SK-N-SH treated with all-trans-retinoic acid at 6 μM for 48 hours (cell line): ENCODE data around the gene CTH.

Experiments used
- ATAC-seq: fragments of 200-7000 bp; cut with Tn5 transposase; 3 replicates; pipeline ENCODE4 v1.9.1; 2020; ENCODE audit warnings: mild to moderate bottlenecking, moderate library complexity
- ARNTL ChIP-seq: fragments of 450-650 bp; formaldehyde crosslinking; IDR thresholded peaks from 2 replicates; pipeline ENCODE4 v1.5.0; 2020; ENCODE audit warnings: low read depth, mild to moderate bottlenecking, moderate library complexity, borderline replicate concordance
- BACH2 ChIP-seq: fragments of 250-450 bp; sonication (Bioruptor Pico); IDR thresholded peaks from 2 replicates; pipeline ENCODE4 v1.9.0; 2021; ENCODE audit warnings: mild to moderate bottlenecking, borderline replicate concordance
- CREB5 ChIP-seq: fragments of 250-450 bp; sonication (Bioruptor Pico); IDR thresholded peaks from 2 replicates; pipeline ENCODE4 v1.5.1; 2020; ENCODE audit warnings: low read depth, mild to moderate bottlenecking, moderate library complexity
- CSDC2 ChIP-seq: fragments of 250-450 bp; sonication (Bioruptor Pico); IDR thresholded peaks from 2 replicates; pipeline ENCODE4 v1.5.0; 2020; ENCODE audit warnings: mild to moderate bottlenecking, moderate library complexity
- ESRRG ChIP-seq: fragments of 250-450 bp; sonication (Bioruptor Pico); IDR thresholded peaks from 2 replicates; pipeline ENCODE4 v1.6.1; 2021; ENCODE audit warnings: mild to moderate bottlenecking
- GLIS3 ChIP-seq: fragments of 250-450 bp; sonication (Bioruptor Pico); IDR thresholded peaks from 2 replicates; pipeline ENCODE4 v1.5.0; 2020; ENCODE audit warnings: mild to moderate bottlenecking, moderate library complexity
- ISL1 ChIP-seq: fragments of 250-450 bp; sonication (Bioruptor Pico); IDR thresholded peaks from 2 replicates; pipeline ENCODE4 v2.1.2; 2022; ENCODE audit warnings: mild to moderate bottlenecking, moderate library complexity
- OSR1 ChIP-seq: fragments of 250-450 bp; sonication (Bioruptor Pico); IDR thresholded peaks from 2 replicates; pipeline ENCODE4 v1.8.0; 2022; ENCODE audit warnings: moderate library complexity, mild to moderate bottlenecking, inconsistent platforms
- PPARA ChIP-seq: fragments of 250-450 bp; sonication (Bioruptor Pico); IDR thresholded peaks from 2 replicates; pipeline ENCODE4 v1.5.0; 2020; ENCODE audit warnings: mild to moderate bottlenecking, borderline replicate concordance
- RARB ChIP-seq: fragments of 250-450 bp; sonication (Bioruptor Pico); IDR thresholded peaks from 2 replicates; pipeline ENCODE4 v1.8.0; 2021; ENCODE audit warnings: mild to moderate bottlenecking, moderate library complexity
- SNAI2 ChIP-seq: fragments of 250-450 bp; sonication (Bioruptor Pico); IDR thresholded peaks from 2 replicates; pipeline ENCODE4 v1.5.0; 2020; ENCODE audit warnings: mild to moderate bottlenecking, moderate library complexity
- TCF4 ChIP-seq: fragments of 250-450 bp; sonication (Bioruptor Pico); IDR thresholded peaks from 2 replicates; pipeline ENCODE4 v1.8.0; 2021; ENCODE audit warnings: mild to moderate bottlenecking, moderate library complexity, borderline replicate concordance
- TOX ChIP-seq: fragments of 250-450 bp; sonication (Bioruptor Pico); IDR thresholded peaks from 2 replicates; pipeline ENCODE4 v1.8.0; 2021; ENCODE audit warnings: mild to moderate bottlenecking, moderate library complexity, borderline replicate concordance
- TSHZ2 ChIP-seq: fragments of 250-450 bp; sonication (Bioruptor Pico); IDR thresholded peaks from 2 replicates; pipeline ENCODE4 v1.5.0; 2020; ENCODE audit warnings: mild to moderate bottlenecking, moderate library complexity
- ZC3H10 ChIP-seq: fragments of 250-450 bp; sonication (Bioruptor Pico); IDR thresholded peaks from 2 replicates; pipeline ENCODE4 v1.5.1; 2021; ENCODE audit warnings: mild to moderate bottlenecking, moderate library complexity
- ZFP3 ChIP-seq: fragments of 250-450 bp; sonication (Bioruptor Pico); IDR thresholded peaks from 2 replicates; pipeline ENCODE4 v1.5.0; 2020; ENCODE audit warnings: mild to moderate bottlenecking, moderate library complexity
- ZFP30 ChIP-seq: fragments of 450-650 bp; formaldehyde crosslinking; IDR thresholded peaks from 2 replicates; pipeline ENCODE4 v1.5.0; 2022; ENCODE audit warnings: mild to moderate bottlenecking, moderate library complexity
- ZNF565 ChIP-seq: fragments of 450-650 bp; formaldehyde crosslinking; conservative IDR thresholded peaks from 2 replicates; pipeline ENCODE4 v1.5.0; 2020; ENCODE audit warnings: low read depth, mild to moderate bottlenecking, moderate library complexity
- ZNF70 ChIP-seq: fragments of 450-650 bp; formaldehyde crosslinking; IDR thresholded peaks from 2 replicates; pipeline ENCODE4 v1.5.0; 2020; ENCODE audit warnings: mild to moderate bottlenecking, moderate library complexity
- ZNF8 ChIP-seq: fragments of 450-650 bp; formaldehyde crosslinking; IDR thresholded peaks from 2 replicates; pipeline ENCODE4 v1.5.0; 2020; ENCODE audit warnings: mild to moderate bottlenecking, moderate library complexity
- TF ChIP-seq, protein P1 (sequence below): fragments of 250-450 bp; sonication (Bioruptor Pico); IDR thresholded peaks from 2 replicates; pipeline ENCODE4 v1.8.0; 2020; ENCODE audit warnings: mild to moderate bottlenecking, moderate library complexity, borderline replicate concordance
- TF ChIP-seq, protein P2 (sequence below): fragments of 250-450 bp; sonication (Bioruptor Pico); IDR thresholded peaks from 2 replicates; pipeline ENCODE4 v1.8.0; 2021; ENCODE audit warnings: low read depth, mild to moderate bottlenecking, moderate library complexity, borderline replicate concordance

CTH gene

DNA sequence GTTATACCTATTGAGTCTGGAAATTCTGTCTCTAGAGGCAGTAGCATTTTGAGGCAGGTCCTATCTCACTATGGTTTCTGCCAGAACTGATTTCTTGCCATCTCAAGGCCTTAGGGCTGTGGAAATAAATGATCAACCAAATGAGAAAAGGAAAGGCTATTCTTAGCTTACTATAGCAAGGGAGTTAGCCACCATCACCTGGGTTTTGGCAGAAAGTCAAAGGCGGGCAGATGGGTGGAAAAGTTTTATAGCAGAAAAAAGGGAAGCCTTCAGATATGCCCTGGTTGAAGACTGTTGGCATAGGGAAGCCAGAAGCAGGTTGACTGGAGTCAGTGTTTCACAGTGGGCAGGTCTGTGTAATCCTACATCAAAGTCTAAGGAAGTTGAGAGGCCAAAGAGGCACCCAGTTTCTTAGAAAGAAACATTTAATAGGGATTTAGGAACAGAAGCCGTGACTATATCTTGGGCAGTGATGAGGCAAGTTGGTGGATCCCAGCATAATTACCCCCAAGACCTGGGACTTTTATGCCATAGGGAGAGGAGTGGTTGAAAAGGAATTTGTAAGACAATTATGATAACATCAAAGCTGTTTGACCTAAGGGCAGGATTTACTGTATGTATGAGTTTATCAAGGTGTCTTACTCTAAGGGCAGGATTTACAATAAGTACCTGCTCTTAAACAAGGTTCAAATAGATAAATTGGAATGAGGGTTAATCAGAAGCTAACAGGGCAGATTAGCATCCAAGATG, 29.7 kb downstream of the CTH start:
- TF ChIP-seq ARNTL (CRISPR knock-in tag) = no peak
- TF ChIP-seq ZFP30 = no peak
- TF ChIP-seq RARB = no peak
- TF ChIP-seq TOX (CRISPR knock-in tag) = no peak
- no peak for TF ChIP-seq OSR1 (CRISPR knock-in tag)
- no peak for TF ChIP-seq ZNF8 (CRISPR knock-in tag)
- no peak for TF ChIP-seq ZNF565 (CRISPR knock-in tag)
- no peak for TF ChIP-seq PPARA (CRISPR knock-in tag)
- no peak for TF ChIP-seq ESRRG (CRISPR knock-in tag)
- no peak for TF ChIP-seq ZC3H10
- TF ChIP-seq SNAI2 (CRISPR knock-in tag) = no peak
- no peak for TF ChIP-seq TSHZ2
- TF ChIP-seq GLIS3 (CRISPR knock-in tag) = no peak
- TF ChIP-seq, protein P1, sequence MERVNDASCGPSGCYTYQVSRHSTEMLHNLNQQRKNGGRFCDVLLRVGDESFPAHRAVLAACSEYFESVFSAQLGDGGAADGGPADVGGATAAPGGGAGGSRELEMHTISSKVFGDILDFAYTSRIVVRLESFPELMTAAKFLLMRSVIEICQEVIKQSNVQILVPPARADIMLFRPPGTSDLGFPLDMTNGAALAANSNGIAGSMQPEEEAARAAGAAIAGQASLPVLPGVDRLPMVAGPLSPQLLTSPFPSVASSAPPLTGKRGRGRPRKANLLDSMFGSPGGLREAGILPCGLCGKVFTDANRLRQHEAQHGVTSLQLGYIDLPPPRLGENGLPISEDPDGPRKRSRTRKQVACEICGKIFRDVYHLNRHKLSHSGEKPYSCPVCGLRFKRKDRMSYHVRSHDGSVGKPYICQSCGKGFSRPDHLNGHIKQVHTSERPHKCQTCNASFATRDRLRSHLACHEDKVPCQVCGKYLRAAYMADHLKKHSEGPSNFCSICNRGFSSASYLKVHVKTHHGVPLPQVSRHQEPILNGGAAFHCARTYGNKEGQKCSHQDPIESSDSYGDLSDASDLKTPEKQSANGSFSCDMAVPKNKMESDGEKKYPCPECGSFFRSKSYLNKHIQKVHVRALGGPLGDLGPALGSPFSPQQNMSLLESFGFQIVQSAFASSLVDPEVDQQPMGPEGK = no peak
- TF ChIP-seq ISL1 (CRISPR knock-in tag) = no peak
- no peak for TF ChIP-seq TCF4
- TF ChIP-seq CSDC2 (CRISPR knock-in tag) = no peak
- TF ChIP-seq, protein P2, sequence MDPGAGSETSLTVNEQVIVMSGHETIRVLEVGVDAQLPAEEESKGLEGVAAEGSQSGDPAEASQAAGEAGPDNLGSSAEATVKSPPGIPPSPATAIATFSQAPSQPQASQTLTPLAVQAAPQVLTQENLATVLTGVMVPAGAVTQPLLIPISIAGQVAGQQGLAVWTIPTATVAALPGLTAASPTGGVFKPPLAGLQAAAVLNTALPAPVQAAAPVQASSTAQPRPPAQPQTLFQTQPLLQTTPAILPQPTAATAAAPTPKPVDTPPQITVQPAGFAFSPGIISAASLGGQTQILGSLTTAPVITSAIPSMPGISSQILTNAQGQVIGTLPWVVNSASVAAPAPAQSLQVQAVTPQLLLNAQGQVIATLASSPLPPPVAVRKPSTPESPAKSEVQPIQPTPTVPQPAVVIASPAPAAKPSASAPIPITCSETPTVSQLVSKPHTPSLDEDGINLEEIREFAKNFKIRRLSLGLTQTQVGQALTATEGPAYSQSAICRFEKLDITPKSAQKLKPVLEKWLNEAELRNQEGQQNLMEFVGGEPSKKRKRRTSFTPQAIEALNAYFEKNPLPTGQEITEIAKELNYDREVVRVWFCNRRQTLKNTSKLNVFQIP (CRISPR knock-in tag) = no peak
- no peak for TF ChIP-seq BACH2 (CRISPR knock-in tag)
- TF ChIP-seq, all 23 proteins: peak for 0
- no peak for ATAC-seq

GRCh38 chr1:70441392-70442035, 30.4 kb downstream of the CTH start:
- ATAC-seq = no peak
- TF ChIP-seq CSDC2 (CRISPR knock-in tag) (no peak), TOX (CRISPR knock-in tag) (no peak)

DNA sequence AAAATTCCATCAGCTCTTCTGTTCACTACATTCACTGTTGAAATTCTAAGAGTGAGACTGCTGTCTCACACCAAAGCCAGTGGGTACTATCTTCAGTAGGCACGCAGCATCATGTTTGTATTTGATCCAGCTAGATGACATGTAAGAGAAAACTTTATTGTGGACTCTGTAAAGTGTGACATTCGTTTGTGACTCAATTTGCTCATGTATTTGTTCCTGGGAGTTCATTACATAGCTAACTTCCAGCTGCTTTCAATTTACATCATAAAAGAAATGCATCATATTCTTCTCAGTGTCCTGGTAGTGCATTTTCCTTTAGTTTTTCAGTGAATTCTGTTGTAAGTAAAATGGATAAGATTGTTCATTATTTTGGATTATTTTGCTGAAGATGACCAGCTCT, 31.4 kb downstream of the CTH start:
- ATAC-seq = peak; percentile 26; the same call in 2 of the 3 replicates
- TF ChIP-seq RARB (no peak), ZFP3 (CRISPR knock-in tag) (no peak), CREB5 (CRISPR knock-in tag) (no peak), ARNTL (CRISPR knock-in tag) (no peak), ZNF70 (CRISPR knock-in tag) (no peak), ISL1 (CRISPR knock-in tag) (no peak), PPARA (CRISPR knock-in tag) (no peak), OSR1 (CRISPR knock-in tag) (no peak), ZNF8 (CRISPR knock-in tag) (no peak), ZNF565 (CRISPR knock-in tag) (no peak), CSDC2 (CRISPR knock-in tag) (no peak), GLIS3 (CRISPR knock-in tag) (no peak), SNAI2 (CRISPR knock-in tag) (no peak), BACH2 (CRISPR knock-in tag) (no peak), ESRRG (CRISPR knock-in tag) (no peak)
- TF ChIP-seq, protein P1 = no peak
- TF ChIP-seq, protein P2 (CRISPR knock-in tag) = no peak
